Ovary (tissue), 9 donors: Measurements from ENCODE around the gene CDCA7L. TPM values are rescaled to one million over a fixed set of nuclear protein-coding genes. Genes with fewer than 3 reads are reported as not detected.
"Not testable (repeated sequence)": the region's sequence is repeated elsewhere in the genome, so short reads cannot be mapped to it uniquely, and the experiment has no call there.

ENCODE experiments used
- DNase-seq, 5 donors: peaks; one replicate each; pipeline ENCODE4 v3.0.0-alpha.2; 2019 to 2020
- H3K27ac ChIP-seq, 2 donors: fragments of 200-600 bp; one replicate each; pipeline versions ENCODE4 v1.5.1 to v1.8.0; 2019 to 2022
- H3K27me3 ChIP-seq: fragments of 200-600 bp; one replicate; pipeline ENCODE4 v1.8.0; 2022
- H3K36me3 ChIP-seq: fragments of 200-600 bp; sonication (generic); one replicate; pipeline ENCODE4 v1.5.1; 2019
- H3K4me1 ChIP-seq: one replicate; pipeline ENCODE4 v1.8.1; 2013; ENCODE audit warnings: mild to moderate bottlenecking, moderate library complexity; ENCODE audit not compliant: insufficient read depth
- H3K4me3 ChIP-seq: fragments of 200-600 bp; sonication (generic); one replicate; pipeline ENCODE4 v1.5.1; 2017
- H3K9me3 ChIP-seq, 2 donors: fragments of 200-600 bp in 1 of 2; sonication (generic) in 1 of 2; one replicate each; pipeline versions ENCODE4 v1.5.1 to v1.8.1; 2013 to 2019; ENCODE audit warnings: mild to moderate bottlenecking in 1 of 2, moderate library complexity in 1 of 2
- CTCF ChIP-seq, 3 donors: fragments of 450-650 bp in 2 of 3; fragments of 200-600 bp in 1 of 3; IDR thresholded peaks; one replicate each; pipeline versions ENCODE4 v1.5.1 to v1.8.0; 2016 to 2022; ENCODE audit warnings: antibody characterized with exemption in 3 of 3, mild to moderate bottlenecking in 1 of 3
- EP300 ChIP-seq: sonication (generic); formaldehyde crosslinking; IDR thresholded peaks from one replicate; pipeline ENCODE4 v1.6.1; 2017; ENCODE audit warnings: antibody characterized with exemption
- POLR2A ChIP-seq: fragments of 450-650 bp; IDR thresholded peaks from one replicate; pipeline ENCODE4 v1.6.1; 2017; ENCODE audit warnings: antibody characterized with exemption, mild to moderate bottlenecking, moderate library complexity
- WGBS, 3 donors: extraction: QIAGEN DNeasy Blood & Tissue Kit in 1 of 3; methylation state at CpG; one replicate each; pipeline versions ENCODE4 v1.1.5 to v1.1.7; 2013 to 2017; 5-methylcytosine and 5-hydroxymethylcytosine counted together
- intact Hi-C, 4 donors: fragments of 100-400 bp; cut with DNase I; formaldehyde crosslinking; loops; one replicate each; pipeline versions ENCODE4 v1.11.0 to v1.15.1; 2022 to 2023
- polyA plus RNA-seq, 2 donors: library from polyadenylated mRNA; stranded (reverse); fragments of 200-250 nt in 1 of 2; fragments of 350-450 nt in 1 of 2; fragmentation: Illumina TruSeq in 1 of 2; extraction: RNeasy Lipid Tissue Mini Kit (QIAGEN cat#74804) in 1 of 2; gene quantifications; one replicate each; pipeline ENCODE4 v1.2.3, GENCODE V29; 2013 to 2014
- total RNA-seq, 7 donors: library from RNA; depleted of rRNA in 2 of 7; stranded (reverse); fragments of >200 nt in 2 of 7; fragmentation: NEBNext Ultra II Directional in 3 of 7; extraction: Animal tissue kit (Norgen Biotek cat#: 25700) in 3 of 7; gene quantifications; one replicate each; pipeline versions ENCODE4 v1.1.0 to v1.2.4, GENCODE V29; 2016 to 2023
- donor health status: DM: no; HTN: no; CAD: no; lungs with moderate emphysema.
- donor health status: DM: no; HTN: no; CAD: no.
- donor health status: Bipolar disorder and iron deficiency.
- donor health status: DM: yes; HTN: yes; CAD: no.
- donor health status: DM: no; HTN: no; CAD: no.
- donor health status: DM: yes; HTN: yes; CAD: no.

The CDCA7L gene
- total and polyA plus RNA-seq, 9 donors, result 16.8 to 35.1 (median 26.8) TPM

DNA sequence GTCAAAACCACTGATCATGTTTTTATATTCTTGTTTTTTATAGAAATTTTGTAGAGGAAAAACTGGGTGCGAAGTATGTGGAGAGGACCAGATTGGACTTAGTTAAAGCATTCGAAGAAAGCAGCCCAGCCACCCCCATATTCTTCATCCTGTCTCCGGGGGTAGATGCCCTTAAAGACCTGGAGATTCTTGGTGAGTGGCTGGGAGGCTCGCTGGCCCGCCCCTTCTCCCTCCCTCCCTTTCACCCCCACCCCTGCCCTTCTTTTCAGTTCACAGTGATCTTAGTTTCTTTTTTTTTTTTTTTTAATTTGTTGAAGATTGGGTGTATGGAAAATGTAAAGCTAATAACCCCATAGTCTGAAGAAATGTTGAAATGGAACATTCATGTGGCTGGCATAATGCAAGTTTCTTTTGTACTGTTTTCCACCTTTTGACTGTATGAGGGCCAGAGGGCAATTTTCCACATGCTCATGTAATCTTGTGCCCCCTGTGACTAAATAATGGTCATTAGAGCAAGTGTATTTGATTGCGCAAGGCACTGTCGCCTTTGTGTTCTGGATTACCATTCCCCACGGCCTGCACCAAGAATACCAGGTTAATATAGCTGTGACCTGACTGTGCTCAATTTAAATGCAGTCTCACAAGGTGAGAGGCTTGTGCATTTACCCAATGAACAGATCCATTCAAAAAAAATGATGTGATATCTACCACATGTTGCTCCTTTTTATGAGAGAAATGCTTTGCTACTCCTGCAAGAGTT is 77.7 kb downstream of the CDCA7L start:
- H3K36me3 ChIP-seq, result no peaks in the 10 kb centered on the region
- WGBS, 3 donors, result 64 to 68% (median 66%) methylated on average over 8 of the region's 8 CpGs

DNA sequence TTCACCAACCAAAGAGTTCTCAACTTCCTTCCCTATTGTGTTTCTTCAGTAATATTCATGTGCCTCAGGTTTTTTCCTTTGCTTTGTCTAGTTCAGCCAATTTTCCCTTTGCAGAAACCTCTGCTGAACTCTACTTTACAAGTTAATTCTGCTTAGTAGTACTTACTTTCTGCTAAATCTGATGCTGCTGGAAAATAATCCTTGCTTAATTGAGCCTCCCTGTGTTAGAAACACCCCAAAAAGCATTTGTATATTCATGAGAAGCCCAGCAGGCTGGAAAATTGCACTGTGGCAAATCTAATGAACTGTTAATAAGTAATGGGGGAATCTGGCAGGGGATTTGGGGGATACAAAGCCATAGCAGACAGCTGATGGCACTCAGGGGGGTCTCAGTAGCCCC is 78.5 kb downstream of the CDCA7L start:
- no peak for DNase-seq
- no peaks in the 10 kb centered on the region for H3K36me3 ChIP-seq
- no peak overlapping the region for H3K4me3 ChIP-seq
- H3K4me1 ChIP-seq, result no peaks in the 10 kb centered on the region
- intact Hi-C loops, result no loop called here
- TF ChIP-seq POLR2A (no peak), CTCF (IDR thresholded peaks at IDR 0.05) (no peak), EP300 (no peak)
- H3K27ac ChIP-seq, result no peak overlapping the region
- no peaks in the 10 kb centered on the region for H3K9me3 ChIP-seq
- H3K27me3 ChIP-seq, result no peaks in the 10 kb centered on the region

More for the DNA sequence above, 77.7 kb downstream of the CDCA7L start:
- no peak overlapping the region for H3K27ac ChIP-seq
- no peak for TF ChIP-seq POLR2A
- no peak for TF ChIP-seq CTCF (IDR thresholded peaks at IDR 0.05)
- H3K4me1 ChIP-seq, result no peaks in the 10 kb centered on the region
- H3K9me3 ChIP-seq, result no peaks in the 10 kb centered on the region
- H3K27me3 ChIP-seq, result no peaks in the 10 kb centered on the region
- DNase-seq, result no peak
- no peak overlapping the region for H3K4me3 ChIP-seq
- intact Hi-C loops, result no loop called here

- no peak overlapping the region for H3K4me3 ChIP-seq
- intact Hi-C loops, result no loop called here
These were observed 79.0 kb downstream of the CDCA7L start for GRCh38 chr7:21866731-21867130.

DNA sequence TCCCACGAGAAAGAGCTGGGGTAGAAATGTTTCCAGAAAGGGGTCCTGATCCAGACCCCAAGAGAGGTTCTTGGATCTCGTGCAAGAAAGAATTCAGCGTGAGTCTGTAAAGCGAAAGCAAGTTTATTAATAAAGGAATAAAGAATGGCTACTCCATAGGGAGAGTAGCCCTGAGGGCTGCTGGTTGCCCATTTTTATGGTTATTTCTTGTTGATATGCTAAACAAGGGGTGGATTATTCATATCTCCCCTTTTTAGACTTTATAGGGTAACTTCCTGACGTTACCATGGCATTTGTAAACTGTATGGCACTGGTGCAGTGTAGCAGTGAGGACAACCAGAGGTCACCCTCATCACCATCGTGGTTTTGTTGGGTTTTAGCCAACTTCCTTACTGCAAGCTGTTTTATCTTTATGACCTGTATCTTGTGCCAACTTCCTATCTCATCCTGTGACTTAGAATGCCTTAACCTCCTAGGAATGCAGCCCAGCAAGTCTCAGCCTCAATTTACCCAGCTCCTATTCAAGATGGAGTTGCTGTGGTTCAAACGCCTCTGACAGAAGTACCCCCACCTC is 80.0 kb downstream of the CDCA7L start:
- H3K36me3 ChIP-seq, intact Hi-C loops, H3K9me3 ChIP-seq, H3K27ac ChIP-seq, DNase-seq, H3K4me3 ChIP-seq, H3K4me1 ChIP-seq, H3K27me3 ChIP-seq: not testable (repeated sequence)
- 69 to 73% (median 70%) methylated on average over 7 of the region's 7 CpGs for WGBS, 3 donors

More at GRCh38 chr7:21866731-21867130, 79.0 kb downstream of the CDCA7L start:
- H3K4me1 ChIP-seq, result no peaks in the 10 kb centered on the region
- no peak overlapping the region for H3K27ac ChIP-seq
- H3K36me3 ChIP-seq, result no peaks in the 10 kb centered on the region
- DNase-seq, result no peak
- no peak for TF ChIP-seq EP300
- no peak for TF ChIP-seq POLR2A
- no peak for TF ChIP-seq CTCF (IDR thresholded peaks at IDR 0.05)
- no peaks in the 10 kb centered on the region for H3K9me3 ChIP-seq
- H3K27me3 ChIP-seq, result no peaks in the 10 kb centered on the region
- 33 to 40% (median 35%) methylated on average over 1 of the region's 1 CpG for WGBS, 3 donors

- Histone ChIP-seq H3K9me3 (no peaks in the 10 kb centered on the region), H3K36me3 (no peaks in the 10 kb centered on the region), H3K4me1 (no peaks in the 10 kb centered on the region), H3K27me3 (no peaks in the 10 kb centered on the region), H3K27ac (no peak overlapping the region), H3K4me3 (no peak overlapping the region)
- TF ChIP-seq EP300, result no peak
- TF ChIP-seq CTCF (IDR thresholded peaks at IDR 0.05), result no peak
- no peak for TF ChIP-seq POLR2A
- intact Hi-C loops, result no loop called here
- WGBS, 3 donors, result 55 to 74% (median 62%) methylated on average over 6 of the region's 6 CpGs
- DNase-seq, result no peak
These were observed 94.1 kb downstream of the CDCA7L start for GRCh38 chr7:21851559-21851967.
